Activated effector memory CD4-positive, alpha-beta T cell treated with anti-CD3 and anti-CD28 coated beads, Interleukin-2, amount 50 U/mL, for 16 hours (primary cell): ENCODE data around the gene CD300H.

ENCODE experiments used
- DNase-seq: peaks from one replicate; pipeline ENCODE4 v3.0.0-alpha.2; 2020

The CD300H gene

GRCh38 chr17:74547736-74548135, 19.6 kb downstream of the CD300H start:
- no peak for DNase-seq

GRCh38 chr17:74547264-74547663, 20.0 kb downstream of the CD300H start:
- no peak for DNase-seq

DNA sequence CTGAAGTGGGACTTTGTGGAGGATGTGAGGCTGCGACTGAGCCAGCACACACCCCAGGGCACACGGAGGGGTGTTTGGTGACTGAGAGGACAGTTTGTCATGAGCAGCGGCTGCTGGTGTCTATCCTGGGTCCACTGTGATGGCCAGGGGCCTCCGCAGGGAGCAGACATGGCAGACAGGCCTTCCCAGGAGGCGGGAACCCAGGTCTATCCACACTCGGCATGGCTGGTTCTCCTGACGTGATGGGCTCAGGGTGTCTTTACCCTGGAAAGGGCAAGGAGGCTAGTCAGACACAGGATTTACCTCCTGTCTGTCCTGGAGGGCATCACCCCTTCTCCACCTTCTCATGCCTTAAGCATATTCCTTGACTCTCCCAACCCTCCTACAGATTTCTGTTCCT, 20.7 kb downstream of the CD300H start:
- DNase-seq = no peak

- no peak for DNase-seq
These were observed 21.5 kb downstream of the CD300H start, which contains the start of gene CD300C for GRCh38 chr17:74545843-74546230. Gene CD300C, minus strand, starts transcription at chr17:74546115. Its CDS starts 333 bp downstream, at chr17:74545782.

DNA sequence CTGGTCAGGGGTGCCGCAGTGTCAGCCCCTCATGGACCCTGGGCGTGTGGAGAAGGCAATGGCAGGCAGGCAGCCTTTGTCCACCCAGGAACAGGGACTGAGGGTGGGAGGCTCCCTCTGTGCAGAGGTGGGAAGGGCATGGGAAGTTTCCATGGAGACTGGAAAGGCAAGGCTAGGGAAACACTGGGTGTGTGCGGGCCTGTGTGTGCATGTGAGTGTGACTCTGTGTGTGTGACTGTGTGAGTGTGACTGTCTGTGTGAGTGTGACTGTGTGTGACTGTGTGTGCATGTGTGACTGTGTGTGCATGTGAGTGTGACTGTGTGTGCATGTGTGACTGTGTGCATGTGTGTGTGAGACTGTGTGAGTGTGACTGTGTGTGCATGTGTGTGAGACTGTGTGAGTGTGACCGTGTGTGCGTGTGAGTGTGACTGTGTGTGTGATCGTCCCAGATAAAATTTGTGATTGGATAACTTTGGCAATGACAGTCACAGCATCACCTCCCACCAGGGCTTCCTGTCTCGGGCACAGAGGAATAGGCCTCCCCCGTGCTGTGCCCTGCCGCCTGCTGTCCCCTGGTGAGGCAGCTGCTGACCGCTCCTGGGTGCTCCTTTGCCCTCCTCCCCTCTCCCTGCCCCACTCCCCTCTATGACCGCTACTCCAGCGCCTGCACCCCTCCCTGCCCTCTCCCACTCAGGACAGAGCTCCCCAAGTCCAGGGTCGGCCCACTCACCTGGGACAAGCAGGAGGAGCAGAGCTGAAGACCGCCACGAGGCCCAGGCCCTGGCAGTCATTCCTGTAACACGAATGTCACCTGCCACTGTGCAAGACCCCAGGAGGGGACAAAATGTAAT, 22.1 kb downstream of the CD300H start:
- DNase-seq = no peak

- no peak for DNase-seq
These were observed 23.2 kb downstream of the CD300H start for GRCh38 chr17:74543891-74544760.

DNA sequence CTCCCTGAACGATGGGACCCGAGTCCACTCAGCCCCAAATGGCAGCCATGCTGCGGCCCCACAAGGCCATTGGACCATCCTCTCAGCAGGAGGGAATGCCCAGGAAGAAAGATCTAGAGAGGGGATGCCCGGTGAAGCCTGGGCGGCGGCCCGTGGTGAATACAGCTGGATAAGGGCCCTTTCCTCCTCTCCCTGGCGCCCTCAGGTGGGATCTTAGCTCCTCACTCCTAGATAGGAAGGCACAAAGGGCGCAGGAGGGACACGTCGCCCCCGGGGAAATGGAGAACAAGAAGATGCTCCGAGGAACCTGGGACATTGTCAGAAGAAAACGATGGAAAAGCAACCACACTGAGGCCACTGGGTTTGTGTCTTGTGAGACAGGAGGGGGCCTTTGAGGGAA, 23.9 kb downstream of the CD300H start:
- no peak for DNase-seq

GRCh38 chr17:74542727-74543383, 24.5 kb downstream of the CD300H start:
- no peak for DNase-seq

DNA sequence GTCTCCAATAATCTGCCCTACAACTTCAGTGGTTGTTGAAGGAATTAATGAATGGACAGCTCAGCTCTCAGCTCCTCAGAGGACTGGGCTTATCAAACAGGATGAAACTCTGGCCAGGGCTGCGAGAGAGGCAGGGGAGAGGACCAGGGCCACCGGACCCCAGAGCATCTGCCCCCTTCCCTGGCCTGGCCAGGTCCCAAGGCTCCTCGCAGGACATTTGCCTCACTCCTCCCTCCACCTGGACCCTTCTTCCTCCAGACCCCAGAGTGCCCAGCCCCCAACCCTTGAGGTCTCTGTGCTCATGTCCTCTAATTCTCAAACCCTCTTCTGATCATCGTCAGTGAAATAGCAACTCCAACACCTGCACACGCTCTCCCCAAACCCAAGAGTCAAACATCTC, 25.1 kb downstream of the CD300H start:
- peak; percentile 2 for DNase-seq

DNA sequence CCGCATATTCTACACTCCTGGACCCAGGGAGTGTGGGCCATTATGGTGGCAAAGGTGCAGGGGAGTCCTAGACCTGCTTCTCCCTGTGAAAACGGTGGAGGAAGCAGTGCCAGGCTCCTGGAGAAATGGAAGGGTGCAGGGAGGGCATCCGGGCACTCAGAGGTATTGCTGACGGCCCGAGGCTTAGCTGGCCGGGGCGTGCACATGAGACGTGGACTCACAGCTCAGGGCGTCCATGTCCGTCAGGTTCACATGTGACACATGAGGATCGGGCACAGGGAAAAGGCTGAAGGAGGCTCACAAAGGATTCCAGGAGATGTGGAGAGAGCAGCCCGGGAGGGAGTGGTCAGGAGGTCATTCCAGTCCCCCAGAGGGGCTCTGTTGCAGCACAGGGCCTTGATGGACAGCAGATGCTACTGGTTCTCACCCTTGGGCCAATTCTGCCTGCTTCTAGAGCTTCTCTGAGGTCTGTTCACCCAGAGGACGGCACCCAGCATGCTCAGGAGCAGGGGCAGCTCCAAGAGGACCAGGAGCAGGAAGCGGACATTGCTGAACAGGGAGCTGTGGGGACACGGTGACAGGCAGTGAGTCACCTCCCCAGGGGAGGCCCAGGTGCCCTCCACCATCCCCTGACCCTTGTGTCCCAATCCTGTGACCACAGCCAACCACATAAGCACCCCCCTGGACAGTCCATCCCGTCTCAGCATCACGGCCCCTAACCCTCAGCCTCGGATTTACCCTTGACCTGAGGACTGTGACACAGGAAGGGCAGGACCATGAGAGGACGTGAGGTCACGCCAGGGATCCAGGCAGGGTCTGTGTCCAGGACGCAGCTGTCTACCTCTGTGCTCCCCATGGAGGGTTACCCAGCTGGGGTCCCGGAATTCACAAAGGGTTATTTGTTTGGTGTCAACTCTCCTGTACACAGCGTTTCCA, 25.9 kb downstream of the CD300H start:
- DNase-seq = peak; percentile 44

DNA sequence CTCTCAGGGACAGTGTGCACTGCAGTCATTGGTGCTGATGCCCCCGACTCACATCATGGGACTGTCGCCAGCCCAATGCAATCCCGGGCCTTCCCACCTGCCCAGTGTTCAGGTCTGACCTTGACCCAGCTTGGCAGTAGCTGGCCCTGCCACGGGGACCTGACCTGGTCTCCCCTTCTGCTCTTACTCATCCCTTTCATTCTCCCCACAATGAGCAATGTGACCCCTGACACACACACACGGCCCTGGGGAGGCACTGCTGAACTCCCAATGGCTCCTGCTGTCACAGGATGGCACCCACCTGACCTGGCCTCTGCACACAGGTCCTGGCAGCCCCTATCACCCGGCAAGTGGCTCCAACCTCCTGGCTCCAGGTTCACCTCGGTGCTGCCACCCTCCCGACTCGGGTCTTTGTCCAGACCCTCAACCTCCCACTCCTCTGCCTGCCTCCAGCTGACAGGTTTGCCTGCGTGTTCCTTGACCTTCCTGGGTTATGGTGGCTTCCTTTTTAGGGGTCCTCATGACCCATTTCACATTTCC, 28.0 kb downstream of the CD300H start:
- no peak for DNase-seq

GRCh38 chr17:74536890-74537289, 30.4 kb downstream of the CD300H start:
- no peak for DNase-seq

DNA sequence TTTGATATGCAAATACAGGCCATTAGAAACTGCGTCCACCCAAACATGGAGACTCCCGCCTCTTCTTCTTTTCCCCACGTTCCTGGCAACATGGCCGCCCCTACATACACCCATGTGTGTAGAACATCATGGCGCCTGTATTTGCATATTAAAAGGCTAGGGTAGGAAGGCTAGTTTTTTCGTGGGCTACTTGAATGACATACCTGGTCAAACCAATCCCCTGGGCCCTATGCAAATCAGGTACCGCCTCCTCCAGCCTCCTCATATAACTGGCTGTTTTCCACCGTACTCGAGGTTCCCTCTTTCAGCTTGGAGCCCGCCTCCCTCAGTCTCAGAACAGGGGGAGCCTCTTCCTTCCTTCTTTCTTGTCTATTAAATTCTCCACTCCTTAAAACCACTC, 35.2 kb downstream of the CD300H start:
- peak; percentile 12 for DNase-seq

GRCh38 chr17:74531231-74531761, 36.0 kb downstream of the CD300H start, which contains the start of gene CD300LB:
Gene CD300LB, minus strand, starts transcription at chr17:74531475. Its CDS starts 125 bp downstream, at chr17:74531350.
- DNase-seq = peak; percentile 55

GRCh38 chr17:74530831-74531150, 36.5 kb downstream of the CD300H start:
- DNase-seq = no peak

DNA sequence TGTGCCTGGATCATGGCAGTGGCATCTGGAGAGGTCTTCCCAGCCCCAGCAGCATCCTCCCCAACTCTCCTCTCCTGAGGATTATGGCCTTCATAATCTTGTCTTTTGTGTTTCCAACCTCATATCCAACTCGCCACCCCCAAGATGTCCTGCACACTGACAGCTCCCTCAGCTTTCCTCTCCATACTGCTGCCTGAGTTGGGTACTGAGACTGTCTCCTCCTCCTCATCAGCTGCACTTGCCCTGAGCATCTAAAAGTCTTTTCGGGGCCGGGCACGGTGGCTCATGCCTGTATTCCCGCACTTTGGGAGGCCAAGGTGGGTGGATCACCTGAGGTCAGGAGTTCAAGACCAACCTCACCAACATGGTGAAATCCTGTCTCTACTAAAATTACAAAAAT, 38.1 kb downstream of the CD300H start:
- no peak for DNase-seq

GRCh38 chr17:74528491-74529199, 38.7 kb downstream of the CD300H start:
- DNase-seq = no peak

DNA sequence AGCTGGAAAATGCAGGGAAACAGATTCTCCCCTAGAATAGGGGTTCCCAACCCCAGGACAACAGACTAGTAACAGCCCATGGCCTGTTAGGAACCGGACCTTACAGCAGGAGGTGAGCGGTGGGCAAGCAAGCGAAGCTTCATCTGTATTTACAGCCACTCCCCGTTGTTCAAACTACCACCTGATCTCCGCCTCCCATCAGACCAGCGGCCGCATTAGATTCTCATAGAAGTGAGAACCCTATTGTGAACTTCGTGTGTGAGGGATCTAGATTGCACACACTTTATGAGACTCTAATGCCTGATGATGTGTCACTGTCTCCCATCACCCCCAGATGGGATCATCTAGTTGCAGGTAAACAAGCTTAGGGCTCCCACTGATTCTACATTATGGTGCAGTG, 39.6 kb downstream of the CD300H start:
- peak; percentile 1 for DNase-seq

- DNase-seq = peak; percentile 19
These were observed 40.2 kb downstream of the CD300H start for GRCh38 chr17:74527081-74527480.

GRCh38 chr17:74526681-74527080, 40.6 kb downstream of the CD300H start:
- peak; percentile 21 for DNase-seq

DNA sequence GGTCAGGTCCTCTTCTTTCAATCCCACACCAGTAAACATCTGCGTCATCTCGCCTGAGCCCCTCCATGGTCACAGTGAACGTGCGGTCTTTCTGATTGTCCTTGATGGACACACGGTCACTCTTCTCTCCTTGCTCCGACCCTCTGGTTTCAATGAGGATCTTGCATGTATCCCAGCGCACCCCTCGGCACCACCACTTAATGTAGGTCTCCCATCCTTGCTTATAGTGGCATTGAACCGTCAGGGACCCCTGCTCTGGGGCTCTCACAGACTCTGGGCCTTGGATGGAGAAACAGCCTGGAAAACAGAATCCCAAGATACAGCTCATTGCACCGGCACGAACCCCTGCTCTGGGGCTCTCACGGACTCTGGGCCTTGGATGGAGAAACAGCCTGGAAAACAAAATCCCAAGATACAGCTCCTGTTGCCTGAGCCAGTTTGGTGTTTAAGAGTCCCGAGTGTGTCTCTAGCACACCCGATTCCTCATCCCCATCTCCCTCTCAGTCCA, 41.5 kb downstream of the CD300H start:
- peak; percentile 12 for DNase-seq
